ENCODE results near the gene ATP1B1. TPM values are rescaled to one million over a fixed set of nuclear protein-coding genes. Genes with fewer than 3 reads are reported as not detected.
A peak's percentile ranks its signal among the peaks of the same experiment; 100 is the strongest.

The ATP1B1 gene
- total RNA-seq, 1 donor from 2014 or later, result 256 TPM

DNA sequence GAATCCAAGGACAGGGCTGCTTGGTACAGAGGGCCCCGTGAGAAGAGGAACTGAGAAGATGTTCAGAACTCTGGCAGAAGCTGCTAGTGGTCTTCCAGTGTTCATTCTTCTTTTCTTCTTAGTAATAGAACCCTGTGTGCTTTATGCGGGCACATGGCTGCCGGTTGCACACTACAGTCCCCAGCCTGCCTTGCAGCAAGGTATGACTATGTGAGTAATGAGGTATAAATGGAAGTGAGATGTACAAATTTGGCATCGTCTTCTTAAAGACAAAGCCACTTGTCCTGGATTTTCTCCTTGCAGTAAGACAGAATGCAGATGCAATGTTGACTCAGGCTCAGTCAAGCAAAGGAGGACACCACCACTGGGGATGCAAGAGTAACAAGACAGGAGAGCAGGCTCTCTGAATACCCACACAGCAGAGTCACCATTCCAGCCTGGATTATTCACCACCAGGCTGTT, 15.0 kb upstream of the ATP1B1 start:
- intact Hi-C loops (cut with DNase I), result no loop called here
- no peak for DNase-seq (ENCODE audit: low spot score)

DNA sequence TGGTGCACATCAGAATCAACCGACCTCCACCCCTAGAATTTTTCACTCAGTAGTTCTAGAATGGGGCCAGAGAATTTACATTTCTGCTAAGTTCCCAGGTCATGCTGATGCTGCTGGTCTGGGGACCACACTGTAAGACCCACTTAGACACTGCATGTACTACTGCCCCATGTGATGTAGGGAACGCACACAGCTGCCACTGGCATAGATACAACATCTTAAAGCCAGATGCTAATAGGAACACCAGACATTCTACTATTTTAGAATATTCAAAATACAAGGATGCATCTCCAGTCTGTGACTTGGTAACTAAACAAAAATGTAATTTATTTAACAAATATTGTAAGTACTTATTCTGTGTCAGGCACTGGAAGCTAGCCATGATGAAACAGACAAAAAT, 14.1 kb upstream of the ATP1B1 start:
- no peak for DNase-seq (ENCODE audit: low spot score)
- intact Hi-C loops (cut with DNase I), result no loop called here

DNA sequence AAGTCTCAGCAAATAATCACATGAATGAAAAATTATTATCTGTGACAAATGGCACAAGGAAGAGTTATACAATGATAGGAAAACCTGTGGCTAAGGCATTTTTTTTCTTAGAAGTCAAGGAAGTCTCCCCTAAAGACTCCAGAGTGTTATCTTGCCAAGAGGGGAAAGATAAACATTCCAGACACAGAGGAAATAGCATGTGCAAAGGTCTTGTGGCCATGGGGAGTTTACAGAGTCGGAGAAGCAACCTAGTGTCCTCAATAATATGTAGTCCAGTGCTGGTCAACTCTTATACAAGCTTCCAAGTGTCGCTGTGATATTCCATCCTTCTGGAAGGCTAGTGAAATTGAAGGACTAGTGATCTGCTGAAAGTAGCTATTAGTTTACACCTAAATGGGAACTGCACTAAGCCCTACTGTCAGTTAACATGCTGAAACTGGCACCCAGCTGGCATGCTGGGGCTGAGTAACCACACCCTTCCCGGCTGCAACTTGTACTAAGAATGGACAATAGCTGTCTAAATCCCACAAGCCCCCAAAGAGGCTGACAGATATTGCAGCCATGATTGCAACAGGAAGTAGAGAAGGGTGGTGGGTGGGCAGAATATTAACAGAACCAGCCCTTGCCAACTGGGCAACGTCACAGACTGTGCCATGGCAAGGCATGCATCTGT, 11.5 kb upstream of the ATP1B1 start:
- intact Hi-C loops (cut with DNase I), result no loop called here
- DNase-seq (ENCODE audit: low spot score), result no peak

- DNase-seq (ENCODE audit: low spot score), result no peak
- intact Hi-C loops (cut with DNase I), result no loop called here
Observed at GRCh38 chr1:169098380-169098779, 8.1 kb upstream of the ATP1B1 start.

GRCh38 chr1:169099561-169099960, 6.9 kb upstream of the ATP1B1 start:
- no peak for DNase-seq (ENCODE audit: low spot score)
- intact Hi-C loops (cut with DNase I), result no loop called here

- intact Hi-C loops (cut with DNase I), result loop anchor here (5.0 kb wide), 2 partner anchors 58 to 338 kb away; no protein-coding TSS in a partner anchor
- DNase-seq (ENCODE audit: low spot score), result no peak
Observed at GRCh38 chr1:169100208-169100607, 6.3 kb upstream of the ATP1B1 start.

DNA sequence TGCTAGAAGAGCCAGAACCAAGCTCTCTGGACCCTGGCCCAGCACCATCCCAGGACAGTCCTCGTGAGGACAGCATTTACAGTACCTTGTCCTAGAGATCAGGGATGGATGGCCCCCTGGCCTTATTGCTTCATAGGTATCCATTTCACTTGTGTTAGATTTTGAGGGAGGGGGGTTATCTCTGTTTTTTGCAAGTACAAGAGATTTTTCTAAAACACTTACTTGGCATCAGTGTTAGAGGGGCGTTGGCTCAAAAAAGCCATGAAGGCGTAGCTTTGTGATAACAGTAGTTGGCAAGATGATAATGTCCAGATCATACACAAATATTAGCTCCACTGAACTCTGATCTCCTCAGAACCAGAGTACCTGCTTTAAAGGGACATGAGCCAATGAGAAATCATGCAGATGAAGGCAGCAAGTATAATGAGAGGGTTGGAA, 5.8 kb upstream of the ATP1B1 start:
- intact Hi-C loops (cut with DNase I), result loop anchor here (5.0 kb wide), 2 partner anchors 58 to 338 kb away; no protein-coding TSS in a partner anchor
- no peak for DNase-seq (ENCODE audit: low spot score)

DNA sequence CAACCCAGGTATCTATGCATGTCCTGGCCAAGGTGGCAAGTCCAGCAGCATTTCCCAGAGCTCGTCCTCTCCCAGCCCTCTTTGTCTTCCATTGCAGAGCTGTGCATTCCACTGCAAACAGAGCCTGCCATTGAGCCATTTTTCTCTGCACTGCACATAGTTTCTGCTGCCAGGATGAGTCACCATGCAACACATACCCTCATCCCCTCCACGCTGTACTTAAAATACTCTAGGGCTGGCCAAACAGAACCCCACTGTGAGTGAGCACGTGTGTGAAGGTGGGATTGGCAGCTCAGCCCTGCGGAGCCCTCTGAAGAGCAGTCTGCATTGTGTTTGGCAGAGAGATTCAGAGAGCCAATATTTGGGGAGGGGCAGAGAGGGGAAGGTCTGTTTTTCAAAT, 3.9 kb upstream of the ATP1B1 start:
- DNase-seq (ENCODE audit: low spot score), result no peak
- intact Hi-C loops (cut with DNase I), result loop anchor here (5.0 kb wide), 2 partner anchors 60 to 340 kb away; no protein-coding TSS in a partner anchor

DNA sequence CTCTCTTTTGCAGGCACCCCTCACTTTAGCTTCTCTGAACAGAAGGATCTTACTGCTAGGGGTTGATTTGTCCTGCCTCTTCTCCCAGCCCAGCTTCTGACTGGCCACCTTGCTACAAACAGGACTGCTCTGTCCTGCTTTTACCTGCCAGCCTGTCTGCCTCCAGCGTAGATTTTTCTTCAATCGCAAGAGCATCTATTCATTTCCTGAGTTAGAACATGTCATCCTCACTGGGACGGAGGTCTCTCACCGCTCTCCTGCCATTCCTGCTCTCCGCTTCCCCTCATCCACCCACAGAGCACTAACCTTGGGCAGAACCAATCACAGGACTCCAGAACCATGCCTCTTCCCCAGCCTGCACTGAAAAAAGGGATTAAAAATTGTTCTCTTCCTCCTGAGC, 3.5 kb upstream of the ATP1B1 start:
- intact Hi-C loops (cut with DNase I), result loop anchor here (5.0 kb wide), 2 partner anchors 61 to 341 kb away; no protein-coding TSS in a partner anchor
- no peak for DNase-seq (ENCODE audit: low spot score)

DNA sequence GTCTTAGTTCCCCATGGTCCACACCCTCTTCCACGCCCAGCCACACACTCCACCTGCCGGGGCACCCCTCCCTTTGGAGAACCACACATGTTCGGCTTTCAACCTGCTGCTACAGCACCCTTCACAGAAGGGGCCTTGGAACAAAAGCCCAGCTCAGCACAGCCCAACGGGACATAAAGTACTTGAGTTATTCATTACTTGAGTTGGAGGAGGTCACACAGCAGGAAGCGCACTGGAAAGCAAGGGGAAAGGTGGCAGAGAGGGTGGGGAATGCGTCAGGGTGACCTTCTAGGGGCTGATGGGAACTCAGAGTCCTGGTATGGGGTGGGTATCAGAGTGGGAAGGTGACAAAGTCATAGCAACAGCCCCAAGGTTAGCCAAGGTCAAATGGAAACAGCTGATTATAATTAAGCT, 3.0 kb upstream of the ATP1B1 start:
- intact Hi-C loops (cut with DNase I), result loop anchor here (5.0 kb wide), 2 partner anchors 61 to 341 kb away; no protein-coding TSS in a partner anchor
- no peak for DNase-seq (ENCODE audit: low spot score)

DNA sequence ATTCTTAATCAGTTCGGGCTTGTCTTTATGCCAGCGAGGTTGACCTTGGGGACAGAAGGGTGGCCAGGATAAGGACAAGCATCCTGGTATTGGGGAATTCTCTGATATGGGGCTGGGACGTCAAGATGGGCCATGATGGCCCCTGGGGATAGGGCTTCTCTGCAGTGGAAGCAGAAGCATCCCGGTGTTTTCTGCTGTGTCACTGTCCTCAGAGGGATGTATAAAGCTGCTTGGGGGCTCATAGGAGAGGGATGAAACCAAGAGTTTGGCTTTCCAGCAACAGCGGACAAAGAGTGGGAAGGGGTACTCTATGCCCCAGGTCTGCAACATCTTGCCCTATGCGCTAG, 1.4 kb upstream of the ATP1B1 start:
- DNase-seq (ENCODE audit: low spot score), result no peak
- intact Hi-C loops (cut with DNase I), result loop anchor here (5.0 kb wide), 3 partner anchors 268 to 498 kb away; no protein-coding TSS in a partner anchor

- intact Hi-C loops (cut with DNase I), result loop anchor here (2.0 to 5.0 kb wide), 4 partner anchors 268 to 498 kb away; no protein-coding TSS in a partner anchor
- DNase-seq (ENCODE audit: low spot score), result peak; percentile 88
Observed at GRCh38 chr1:169105434-169106094, 926 bp upstream of the ATP1B1 start.

DNA sequence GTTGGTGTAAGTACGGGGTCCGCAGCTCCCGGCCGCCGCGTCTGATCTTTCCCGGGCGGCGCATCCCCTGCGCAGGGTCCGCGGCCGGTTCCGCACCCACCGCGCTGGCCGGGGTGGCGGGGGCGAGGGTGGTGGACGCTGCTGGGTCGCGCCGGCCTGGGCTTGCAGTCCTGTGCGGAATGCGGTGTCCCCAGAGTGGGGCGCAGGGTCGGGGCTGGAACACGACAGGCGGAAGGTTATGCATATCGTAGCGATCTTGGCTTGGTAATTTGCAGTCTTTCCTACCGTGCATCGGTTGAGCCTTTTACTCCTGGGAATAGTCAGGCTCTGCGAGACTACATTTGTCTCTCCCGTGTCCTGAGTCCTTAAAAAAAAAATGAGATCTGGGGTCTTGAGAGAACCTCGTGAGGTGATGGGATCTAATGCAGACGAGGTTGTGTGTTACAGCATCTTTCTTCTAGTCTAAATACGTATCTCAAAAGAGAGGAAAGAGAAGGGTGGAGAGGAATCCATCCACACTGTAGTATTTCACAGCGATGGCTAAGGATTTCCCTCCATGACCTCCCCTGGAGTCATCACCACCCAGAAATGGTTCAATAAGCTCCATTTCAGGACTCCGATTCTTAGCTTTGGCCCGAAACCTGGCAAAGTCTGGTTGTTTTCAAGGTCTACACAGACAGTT, 572 bp downstream of the ATP1B1 start:
- DNase-seq (ENCODE audit: low spot score), result no peak

DNA sequence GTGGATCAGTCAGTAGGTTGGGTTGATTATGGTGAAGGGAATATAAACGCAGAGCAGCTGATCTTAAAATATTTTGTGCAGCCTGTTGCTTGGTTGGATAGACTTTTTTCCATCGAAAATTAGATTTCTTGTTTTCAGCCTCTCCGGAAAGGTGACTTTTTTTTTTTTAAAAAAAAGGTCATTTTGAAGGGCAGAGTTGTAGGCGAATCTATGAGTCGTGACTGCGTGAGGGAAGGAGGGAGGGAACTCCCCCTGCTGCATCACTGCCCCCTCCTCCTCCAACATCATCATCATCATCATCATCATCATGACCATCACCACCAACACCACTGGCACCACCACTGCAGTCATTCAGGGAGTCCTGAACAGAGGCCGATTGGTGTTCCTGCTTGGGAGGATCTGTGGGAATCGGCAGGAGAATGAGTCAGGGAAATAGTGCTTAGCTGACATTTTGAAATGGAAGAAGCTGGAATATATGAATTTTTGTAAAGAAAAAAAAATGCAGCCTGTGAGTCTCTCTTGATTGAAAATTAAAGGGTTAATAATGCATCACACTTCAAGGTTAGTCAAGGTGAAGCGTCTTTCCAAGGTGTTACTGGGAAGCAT, 1.2 kb downstream of the ATP1B1 start:
- DNase-seq (ENCODE audit: low spot score), result no peak
- intact Hi-C loops (cut with DNase I), result loop anchor here (2.0 to 5.0 kb wide), 4 partner anchors 270 to 500 kb away; no protein-coding TSS in a partner anchor

More for the DNA sequence above, 572 bp downstream of the ATP1B1 start:
- intact Hi-C loops (cut with DNase I), result loop anchor here (2.0 to 5.0 kb wide), 4 partner anchors 270 to 500 kb away; no protein-coding TSS in a partner anchor

GRCh38 chr1:169108223-169108622, 1.7 kb downstream of the ATP1B1 start:
- no peak for DNase-seq (ENCODE audit: low spot score)
- intact Hi-C loops (cut with DNase I), result loop anchor here (5.0 kb wide), 3 partner anchors 271 to 501 kb away; no protein-coding TSS in a partner anchor

DNA sequence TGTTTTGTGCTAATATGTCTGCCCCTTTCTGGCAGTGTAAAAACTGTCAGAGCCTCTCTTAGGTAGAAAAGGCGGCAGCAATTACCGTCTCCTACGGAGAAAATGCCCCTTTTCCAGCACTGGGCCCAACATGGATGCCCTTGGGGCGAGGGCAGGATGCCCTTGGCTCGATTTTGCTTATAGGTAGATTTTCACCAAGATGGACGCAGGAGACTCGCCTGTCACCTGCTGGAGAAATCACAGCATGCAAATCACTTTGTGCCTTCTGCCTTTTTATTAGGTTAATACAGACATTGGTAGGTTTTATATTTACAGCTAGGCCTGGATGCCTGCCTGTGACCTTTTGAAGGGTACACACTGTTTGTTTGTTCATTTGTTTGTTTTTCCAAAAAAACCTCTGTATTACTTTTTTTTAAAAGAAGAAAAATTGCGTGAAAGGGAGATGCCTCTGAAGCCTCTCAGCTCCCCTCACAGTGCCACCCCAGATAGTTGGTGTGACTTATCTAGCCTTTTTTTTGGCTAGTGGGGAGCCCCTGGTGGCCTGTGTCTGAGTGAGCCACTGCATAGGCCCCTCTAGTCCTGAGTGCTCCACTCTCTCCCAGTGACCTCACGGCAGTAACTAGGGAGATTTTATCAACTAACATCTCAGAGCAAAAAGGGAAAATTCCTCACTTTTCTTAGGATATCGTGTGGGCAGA, 2.5 kb downstream of the ATP1B1 start:
- intact Hi-C loops (cut with DNase I), result loop anchor here (5.0 kb wide), 3 partner anchors 272 to 502 kb away; no protein-coding TSS in a partner anchor
- no peak for DNase-seq (ENCODE audit: low spot score)

DNA sequence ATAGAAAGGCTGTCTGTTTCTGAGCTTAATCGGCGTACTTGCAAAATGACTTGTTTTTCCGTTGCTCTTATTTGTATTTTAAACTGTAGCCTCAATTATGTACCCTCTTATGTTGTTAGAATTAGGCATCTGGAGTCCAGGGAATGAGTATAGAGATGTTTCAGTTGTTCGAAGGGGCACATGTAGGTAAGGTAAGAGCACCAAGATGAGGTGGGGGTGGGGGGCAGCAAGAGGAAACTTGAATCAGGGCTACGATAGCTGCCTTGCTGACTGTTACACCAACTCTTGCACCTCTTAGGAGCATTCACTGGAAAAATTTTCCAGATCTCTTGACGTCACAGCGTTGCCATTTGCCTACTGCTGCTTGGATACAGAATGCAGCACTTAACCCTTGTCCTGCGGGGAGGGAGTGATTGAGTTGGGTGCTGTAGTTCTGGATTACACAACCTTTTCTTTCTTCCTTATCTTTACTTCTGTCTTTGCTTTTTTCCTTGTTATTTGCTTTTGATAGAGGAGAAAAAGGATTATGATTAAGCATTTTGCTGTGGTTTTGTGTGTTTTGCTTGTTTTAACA, 3.2 kb downstream of the ATP1B1 start:
- intact Hi-C loops (cut with DNase I), result loop anchor here (5.0 kb wide), 4 partner anchors 83 to 502 kb away; no protein-coding TSS in a partner anchor
- no peak for DNase-seq (ENCODE audit: low spot score)

DNA sequence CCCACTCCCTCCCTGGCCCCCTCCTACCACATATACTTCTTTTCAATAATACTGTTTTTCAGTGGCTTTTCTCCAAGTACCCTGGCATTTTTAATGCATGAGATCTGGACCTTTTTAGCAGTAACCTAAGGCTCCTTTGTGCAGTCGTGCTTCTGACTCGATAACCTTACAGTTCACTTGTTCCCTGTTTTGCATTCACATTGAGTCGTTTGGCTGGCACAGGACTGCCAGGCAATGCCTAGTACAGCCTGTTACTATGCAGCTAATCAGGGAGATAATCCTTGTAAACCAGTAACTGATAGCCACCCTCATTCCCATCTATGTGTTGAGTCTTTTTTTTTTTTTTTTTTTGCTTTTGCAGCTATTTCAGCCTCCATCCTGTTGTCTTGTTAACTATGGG, 3.7 kb downstream of the ATP1B1 start:
- no peak for DNase-seq (ENCODE audit: low spot score)
- intact Hi-C loops (cut with DNase I), result loop anchor here (5.0 kb wide), 1 partner anchor 82 kb away; no protein-coding TSS in a partner anchor
